ENCODE data around the gene IAH1.
A peak's percentile ranks its signal among the peaks of the same experiment; 100 is the strongest.

The IAH1 gene

GRCh38 chr2:9473308-9473984 lies 905 bp upstream of the IAH1 start:
- Histone ChIP-seq H3K9me2 (replicated peaks; ENCODE audit: insufficient read depth, low read length) (no peaks in the 10 kb centered on the region), H3K9me3 (ENCODE audit: insufficient read depth, low read length) (no peaks in the 10 kb centered on the region; the same call in 1 of the 2 replicates), H3K27me3 (ENCODE audit: low read length) (no peaks in the 10 kb centered on the region), H3K27ac (ENCODE audit: low read depth, low read length) (peak overlapping the region; percentile 72), H3K36me3 (ENCODE audit: low read length) (peaks cover 9% of the 10 kb centered on the region), H3K4me3 (ENCODE audit: insufficient read depth, low read length, poor library complexity, severe bottlenecking) (peak overlapping the region; percentile 84), H4K20me1 (ENCODE audit: low read depth, low read length) (no peaks in the 10 kb centered on the region), H3F3A (ENCODE audit: insufficient read depth) (peaks cover 33% of the 10 kb centered on the region), H2AFZ (ENCODE audit: low read depth, low read length, severe bottlenecking) (peak overlapping the region; percentile 85), H3K79me2 (ENCODE audit: insufficient read depth, low read length) (0 out of 2 replicates have a peak, but pooled peaks cover 14% of the 10 kb centered on the region), H3K9ac (ENCODE audit: low read length) (peak overlapping the region; percentile 85), H3K4me2 (ENCODE audit: low read depth, low read length, poor library complexity, severe bottlenecking) (peak overlapping the region; percentile 96)
- TF ChIP-seq CTCF (IDR thresholded peaks at IDR 0.05; ENCODE audit: insufficient read depth, low read length, poor library complexity, severe bottlenecking): no peak
- TF ChIP-seq EZH2phosphoT487 (conservative IDR thresholded peaks at IDR 0.05; ENCODE audit: low read length): no peak

GRCh38 chr2:9473985-9474360 lies 378 bp upstream of the IAH1 start:
- TF ChIP-seq EZH2phosphoT487 (conservative IDR thresholded peaks at IDR 0.05; ENCODE audit: low read length) (no peak), CTCF (IDR thresholded peaks at IDR 0.05; ENCODE audit: insufficient read depth, low read length, poor library complexity, severe bottlenecking) (no peak)
- H3K27ac ChIP-seq (ENCODE audit: low read depth, low read length): peak overlapping the region; percentile 72
- H3K4me2 ChIP-seq (ENCODE audit: low read depth, low read length, poor library complexity, severe bottlenecking): peak overlapping the region; percentile 96
- H2AFZ ChIP-seq (ENCODE audit: low read depth, low read length, severe bottlenecking): peak overlapping the region; percentile 85
- H3K9me2 ChIP-seq (replicated peaks; ENCODE audit: insufficient read depth, low read length): no peaks in the 10 kb centered on the region
- no peaks in the 10 kb centered on the region for H3K27me3 ChIP-seq (ENCODE audit: low read length)
- no peaks in the 10 kb centered on the region for H4K20me1 ChIP-seq (ENCODE audit: low read depth, low read length)
- H3K9ac ChIP-seq (ENCODE audit: low read length): peak overlapping the region; percentile 85
- H3K79me2 ChIP-seq (ENCODE audit: insufficient read depth, low read length): 0 out of 2 replicates have a peak, but pooled peaks cover 14% of the 10 kb centered on the region
- H3K9me3 ChIP-seq (ENCODE audit: insufficient read depth, low read length): no peaks in the 10 kb centered on the region; the same call in 1 of the 2 replicates
- peak overlapping the region; percentile 84 for H3K4me3 ChIP-seq (ENCODE audit: insufficient read depth, low read length, poor library complexity, severe bottlenecking)
- H3F3A ChIP-seq (ENCODE audit: insufficient read depth): peaks cover 38% of the 10 kb centered on the region
- peaks cover 9% of the 10 kb centered on the region for H3K36me3 ChIP-seq (ENCODE audit: low read length)

GRCh38 chr2:9477914-9478313 lies 3.6 kb downstream of the IAH1 start:
- Histone ChIP-seq H3K79me2 (ENCODE audit: insufficient read depth, low read length) (0 out of 2 replicates have a peak, but pooled peaks cover 14% of the 10 kb centered on the region), H3K4me3 (ENCODE audit: insufficient read depth, low read length, poor library complexity, severe bottlenecking) (peak overlapping the region; percentile 8), H3K36me3 (ENCODE audit: low read length) (peaks cover 10% of the 10 kb centered on the region), H2AFZ (ENCODE audit: low read depth, low read length, severe bottlenecking) (no peak overlapping the region), H3K9ac (ENCODE audit: low read length) (peak overlapping the region; percentile 23), H3K27me3 (ENCODE audit: low read length) (no peaks in the 10 kb centered on the region), H3K9me2 (replicated peaks; ENCODE audit: insufficient read depth, low read length) (no peaks in the 10 kb centered on the region), H3K9me3 (ENCODE audit: insufficient read depth, low read length) (no peaks in the 10 kb centered on the region; the same call in 1 of the 2 replicates), H3F3A (ENCODE audit: insufficient read depth) (peaks cover 53% of the 10 kb centered on the region), H4K20me1 (ENCODE audit: low read depth, low read length) (no peaks in the 10 kb centered on the region), H3K27ac (ENCODE audit: low read depth, low read length) (peak overlapping the region; percentile 84), H3K4me2 (ENCODE audit: low read depth, low read length, poor library complexity, severe bottlenecking) (peak overlapping the region; percentile 50)
- TF ChIP-seq EZH2phosphoT487 (conservative IDR thresholded peaks at IDR 0.05; ENCODE audit: low read length) (no peak), CTCF (IDR thresholded peaks at IDR 0.05; ENCODE audit: insufficient read depth, low read length, poor library complexity, severe bottlenecking) (no peak)
